HepG2 (cell line): Measurements from ENCODE around the gene SLC51B. TPM values are rescaled to one million over a fixed set of nuclear protein-coding genes. Genes with fewer than 3 reads are reported as not detected.

ENCODE experiments used
- AHR ChIP-seq: IDR thresholded peaks from 2 replicates; pipeline ENCODE4 v1.6.1; 2018; ENCODE audit warnings: missing genetic modification reagents, missing compliant biosample characterization
- ELF4 ChIP-seq: sonication (generic); formaldehyde crosslinking; IDR thresholded peaks from 2 replicates; pipeline ENCODE4 v1.5.0; 2020; ENCODE audit warnings: missing genetic modification reagents, mild to moderate bottlenecking, moderate library complexity, borderline replicate concordance
- FOSL1 ChIP-seq: sonication (generic); formaldehyde crosslinking; IDR thresholded peaks from 2 replicates; pipeline ENCODE4 v1.9.0; 2021; ENCODE audit warnings: missing genetic modification reagents, borderline replicate concordance
- MXI1 ChIP-seq: IDR thresholded peaks from 3 replicates; pipeline ENCODE4 v1.6.1; 2012; ENCODE audit warnings: low read depth, low read length, inconsistent platforms, borderline replicate concordance
- NFYC ChIP-seq: IDR thresholded peaks from 2 replicates; pipeline ENCODE4 v1.6.1; 2016; ENCODE audit warnings: missing genetic modification reagents, missing compliant biosample characterization
- NR2F1 ChIP-seq, 2 experiments: fragments of 450-650 bp in 1 of 2; formaldehyde crosslinking in 1 of 2; IDR thresholded peaks; 2 replicates each; pipeline versions ENCODE4 v1.5.0 to v1.6.1; 2016 to 2020; ENCODE audit warnings: mild to moderate bottlenecking in 1 of 2, missing compliant biosample characterization in 1 of 2, missing genetic modification reagents in 1 of 2, moderate library complexity in 1 of 2
- SSRP1 ChIP-seq: IDR thresholded peaks from 2 replicates; pipeline ENCODE4 v1.6.1; 2016; ENCODE audit warnings: control low read depth
- ZNF383 ChIP-seq: sonication (generic); formaldehyde crosslinking; IDR thresholded peaks from 2 replicates; pipeline ENCODE4 v1.4.0; 2020; ENCODE audit warnings: missing genetic modification reagents, mild to moderate bottlenecking, borderline replicate concordance
- ZNF430 ChIP-seq: sonication (generic); formaldehyde crosslinking; IDR thresholded peaks from 2 replicates; pipeline ENCODE4 v1.9.0; 2021; ENCODE audit warnings: mild to moderate bottlenecking, missing genetic modification reagents
- ZNF441 ChIP-seq: sonication (generic); formaldehyde crosslinking; IDR thresholded peaks from 2 replicates; pipeline ENCODE4 v1.7.0; 2021; ENCODE audit warnings: missing genetic modification reagents, borderline replicate concordance
- ZNF530 ChIP-seq: sonication (generic); formaldehyde crosslinking; IDR thresholded peaks from 2 replicates; pipeline ENCODE4 v1.5.0; 2020; ENCODE audit warnings: low read depth, mild to moderate bottlenecking, missing genetic modification reagents
- polyA plus RNA-seq, 8 experiments: library from polyadenylated mRNA; depleted of rRNA in 3 of 8; stranded (reverse) in 7 of 8; unstranded in 1 of 8; fragments of >200 nt; fragmentation: Illumina TruSeq in 4 of 8; extraction: Trizol in 4 of 8; gene quantifications; 2 replicates each; pipeline versions ENCODE4 v1.2.1 to v1.2.3, GENCODE V29; 2011 to 2016; ENCODE audit warnings: low read depth in 4 of 8, missing spikeins in 1 of 8, mixed read lengths in 1 of 8; ENCODE audit not compliant: insufficient read depth in 1 of 8
- total RNA-seq, 5 experiments: library from RNA; depleted of rRNA; stranded (reverse); fragments of >200 nt; fragmentation: Illumina TruSeq; extraction: Trizol; gene quantifications; 2 replicates each; pipeline ENCODE4 v1.2.3, GENCODE V29; 2016; ENCODE audit warnings: low read depth in 1 of 5
- TF ChIP-seq, protein P1 (sequence below): IDR thresholded peaks from 2 replicates; pipeline ENCODE4 v1.6.1; 2012; ENCODE audit warnings: low read length, improper control_type of control experiment
- TF ChIP-seq, protein P2 (sequence below): IDR thresholded peaks from 2 replicates; pipeline ENCODE4 v1.6.1; 2016; ENCODE audit warnings: low read depth, missing genetic modification reagents, missing compliant biosample characterization
- TF ChIP-seq, protein P3 (sequence below): sonication (generic); formaldehyde crosslinking; conservative IDR thresholded peaks from 2 replicates; pipeline ENCODE4 v1.4.0; 2020; ENCODE audit warnings: missing genetic modification reagents

Gene SLC51B
- total and polyA plus RNA-seq, 2 of the 13 experiments (the other 11 are each of a cell fraction or from before 2014, with no cell fraction given), result 14.9 to 17.1 TPM

DNA sequence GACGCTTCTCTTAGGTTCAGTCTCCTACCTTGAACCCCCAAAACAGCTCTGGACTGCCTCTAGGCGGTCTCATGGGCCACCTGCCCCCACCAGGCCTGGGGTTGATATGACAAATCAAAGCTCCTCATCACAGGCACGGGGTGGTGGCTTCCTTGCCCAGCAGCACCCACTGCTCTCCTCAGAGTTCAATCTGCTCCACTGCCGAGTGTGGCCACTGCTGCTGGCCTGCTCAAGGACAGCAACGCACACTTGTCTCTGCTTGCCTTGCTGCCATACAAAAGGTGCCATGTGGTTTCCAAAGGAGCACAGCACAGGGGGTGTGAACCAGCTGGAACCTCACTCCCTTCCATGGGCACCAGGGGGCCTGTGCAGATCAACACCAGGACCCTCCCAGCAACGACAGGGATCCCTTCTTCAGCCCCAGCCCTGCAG, 41.5 kb downstream of the SLC51B start (continued):
- no peak for TF ChIP-seq ZNF530 (CRISPR knock-in tag)
- TF ChIP-seq NR2F1 (CRISPR knock-in tag; IDR thresholded peaks at IDR 0.05), result no peak
- TF ChIP-seq NFYC (CRISPR knock-in tag), result no peak
- TF ChIP-seq, protein P1, sequence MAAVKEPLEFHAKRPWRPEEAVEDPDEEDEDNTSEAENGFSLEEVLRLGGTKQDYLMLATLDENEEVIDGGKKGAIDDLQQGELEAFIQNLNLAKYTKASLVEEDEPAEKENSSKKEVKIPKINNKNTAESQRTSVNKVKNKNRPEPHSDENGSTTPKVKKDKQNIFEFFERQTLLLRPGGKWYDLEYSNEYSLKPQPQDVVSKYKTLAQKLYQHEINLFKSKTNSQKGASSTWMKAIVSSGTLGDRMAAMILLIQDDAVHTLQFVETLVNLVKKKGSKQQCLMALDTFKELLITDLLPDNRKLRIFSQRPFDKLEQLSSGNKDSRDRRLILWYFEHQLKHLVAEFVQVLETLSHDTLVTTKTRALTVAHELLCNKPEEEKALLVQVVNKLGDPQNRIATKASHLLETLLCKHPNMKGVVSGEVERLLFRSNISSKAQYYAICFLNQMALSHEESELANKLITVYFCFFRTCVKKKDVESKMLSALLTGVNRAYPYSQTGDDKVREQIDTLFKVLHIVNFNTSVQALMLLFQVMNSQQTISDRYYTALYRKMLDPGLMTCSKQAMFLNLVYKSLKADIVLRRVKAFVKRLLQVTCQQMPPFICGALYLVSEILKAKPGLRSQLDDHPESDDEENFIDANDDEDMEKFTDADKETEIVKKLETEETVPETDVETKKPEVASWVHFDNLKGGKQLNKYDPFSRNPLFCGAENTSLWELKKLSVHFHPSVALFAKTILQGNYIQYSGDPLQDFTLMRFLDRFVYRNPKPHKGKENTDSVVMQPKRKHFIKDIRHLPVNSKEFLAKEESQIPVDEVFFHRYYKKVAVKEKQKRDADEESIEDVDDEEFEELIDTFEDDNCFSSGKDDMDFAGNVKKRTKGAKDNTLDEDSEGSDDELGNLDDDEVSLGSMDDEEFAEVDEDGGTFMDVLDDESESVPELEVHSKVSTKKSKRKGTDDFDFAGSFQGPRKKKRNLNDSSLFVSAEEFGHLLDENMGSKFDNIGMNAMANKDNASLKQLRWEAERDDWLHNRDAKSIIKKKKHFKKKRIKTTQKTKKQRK, result no peak
- TF ChIP-seq ZNF383, result no peak
- 0 out of 3 replicates have a peak, but pooled peaks have one; percentile 19 for TF ChIP-seq MXI1
- no peak for TF ChIP-seq FOSL1 (CRISPR knock-in tag)
- no peak for TF ChIP-seq ZNF441
- no peak for TF ChIP-seq SSRP1 (CRISPR knock-in tag)
- TF ChIP-seq ZNF430 (CRISPR knock-in tag), result no peak
- TF ChIP-seq, protein P2, sequence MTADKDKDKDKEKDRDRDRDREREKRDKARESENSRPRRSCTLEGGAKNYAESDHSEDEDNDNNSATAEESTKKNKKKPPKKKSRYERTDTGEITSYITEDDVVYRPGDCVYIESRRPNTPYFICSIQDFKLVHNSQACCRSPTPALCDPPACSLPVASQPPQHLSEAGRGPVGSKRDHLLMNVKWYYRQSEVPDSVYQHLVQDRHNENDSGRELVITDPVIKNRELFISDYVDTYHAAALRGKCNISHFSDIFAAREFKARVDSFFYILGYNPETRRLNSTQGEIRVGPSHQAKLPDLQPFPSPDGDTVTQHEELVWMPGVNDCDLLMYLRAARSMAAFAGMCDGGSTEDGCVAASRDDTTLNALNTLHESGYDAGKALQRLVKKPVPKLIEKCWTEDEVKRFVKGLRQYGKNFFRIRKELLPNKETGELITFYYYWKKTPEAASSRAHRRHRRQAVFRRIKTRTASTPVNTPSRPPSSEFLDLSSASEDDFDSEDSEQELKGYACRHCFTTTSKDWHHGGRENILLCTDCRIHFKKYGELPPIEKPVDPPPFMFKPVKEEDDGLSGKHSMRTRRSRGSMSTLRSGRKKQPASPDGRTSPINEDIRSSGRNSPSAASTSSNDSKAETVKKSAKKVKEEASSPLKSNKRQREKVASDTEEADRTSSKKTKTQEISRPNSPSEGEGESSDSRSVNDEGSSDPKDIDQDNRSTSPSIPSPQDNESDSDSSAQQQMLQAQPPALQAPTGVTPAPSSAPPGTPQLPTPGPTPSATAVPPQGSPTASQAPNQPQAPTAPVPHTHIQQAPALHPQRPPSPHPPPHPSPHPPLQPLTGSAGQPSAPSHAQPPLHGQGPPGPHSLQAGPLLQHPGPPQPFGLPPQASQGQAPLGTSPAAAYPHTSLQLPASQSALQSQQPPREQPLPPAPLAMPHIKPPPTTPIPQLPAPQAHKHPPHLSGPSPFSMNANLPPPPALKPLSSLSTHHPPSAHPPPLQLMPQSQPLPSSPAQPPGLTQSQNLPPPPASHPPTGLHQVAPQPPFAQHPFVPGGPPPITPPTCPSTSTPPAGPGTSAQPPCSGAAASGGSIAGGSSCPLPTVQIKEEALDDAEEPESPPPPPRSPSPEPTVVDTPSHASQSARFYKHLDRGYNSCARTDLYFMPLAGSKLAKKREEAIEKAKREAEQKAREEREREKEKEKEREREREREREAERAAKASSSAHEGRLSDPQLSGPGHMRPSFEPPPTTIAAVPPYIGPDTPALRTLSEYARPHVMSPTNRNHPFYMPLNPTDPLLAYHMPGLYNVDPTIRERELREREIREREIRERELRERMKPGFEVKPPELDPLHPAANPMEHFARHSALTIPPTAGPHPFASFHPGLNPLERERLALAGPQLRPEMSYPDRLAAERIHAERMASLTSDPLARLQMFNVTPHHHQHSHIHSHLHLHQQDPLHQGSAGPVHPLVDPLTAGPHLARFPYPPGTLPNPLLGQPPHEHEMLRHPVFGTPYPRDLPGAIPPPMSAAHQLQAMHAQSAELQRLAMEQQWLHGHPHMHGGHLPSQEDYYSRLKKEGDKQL (CRISPR knock-in tag), result no peak
- TF ChIP-seq, protein P3, sequence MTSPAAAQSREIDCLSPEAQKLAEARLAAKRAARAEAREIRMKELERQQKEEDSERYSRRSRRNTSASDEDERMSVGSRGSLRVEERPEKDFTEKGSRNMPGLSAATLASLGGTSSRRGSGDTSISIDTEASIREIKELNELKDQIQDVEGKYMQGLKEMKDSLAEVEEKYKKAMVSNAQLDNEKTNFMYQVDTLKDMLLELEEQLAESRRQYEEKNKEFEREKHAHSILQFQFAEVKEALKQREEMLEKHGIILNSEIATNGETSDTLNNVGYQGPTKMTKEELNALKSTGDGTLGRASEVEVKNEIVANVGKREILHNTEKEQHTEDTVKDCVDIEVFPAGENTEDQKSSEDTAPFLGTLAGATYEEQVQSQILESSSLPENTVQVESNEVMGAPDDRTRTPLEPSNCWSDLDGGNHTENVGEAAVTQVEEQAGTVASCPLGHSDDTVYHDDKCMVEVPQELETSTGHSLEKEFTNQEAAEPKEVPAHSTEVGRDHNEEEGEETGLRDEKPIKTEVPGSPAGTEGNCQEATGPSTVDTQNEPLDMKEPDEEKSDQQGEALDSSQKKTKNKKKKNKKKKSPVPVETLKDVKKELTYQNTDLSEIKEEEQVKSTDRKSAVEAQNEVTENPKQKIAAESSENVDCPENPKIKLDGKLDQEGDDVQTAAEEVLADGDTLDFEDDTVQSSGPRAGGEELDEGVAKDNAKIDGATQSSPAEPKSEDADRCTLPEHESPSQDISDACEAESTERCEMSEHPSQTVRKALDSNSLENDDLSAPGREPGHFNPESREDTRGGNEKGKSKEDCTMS (CRISPR knock-in tag), result no peak
- no peak for TF ChIP-seq AHR (CRISPR knock-in tag)
- TF ChIP-seq ELF4 (CRISPR knock-in tag), result no peak
